ENCODE results near the gene SYT7.

GRCh38 chr11:61528114-61528513 lies 52.8 kb downstream of the SYT7 start:
- TF ChIP-seq CTCF (optimal IDR thresholded peaks at IDR 0.05 in 1 of 3, IDR thresholded peaks at IDR 0.05 in 1 of 3, conservative IDR thresholded peaks at IDR 0.05 in 1 of 3; ENCODE audit: extremely low read depth in 1 of 3, insufficient read depth in 2 of 3, low read length in 3 of 3) (no peak), EZH2 (IDR thresholded peaks at IDR 0.05; ENCODE audit: low read length) (no peak)
